Measurements from ENCODE around the gene CDC40. TPM values are rescaled to one million over a fixed set of nuclear protein-coding genes. Genes with fewer than 3 reads are reported as not detected.
A peak's percentile ranks its signal among the peaks of the same experiment; 100 is the strongest.

Gene CDC40
- polyA plus RNA-seq, 1 of the 3 experiments (the other 2 are of a cell fraction) = 7.4 TPM

- 97% methylated on average over 2 of the region's 2 CpGs for WGBS (ENCODE audit: low lambda C conversion rate)
- Histone ChIP-seq H3K9ac (no peak overlapping the region), H3K9me3 (no peaks in the 10 kb centered on the region), H3K9me2 (no peaks in the 10 kb centered on the region), H3K79me2 (ENCODE audit: insufficient read depth) (peaks cover 93% of the 10 kb centered on the region), H3K4me1 (ENCODE audit: control insufficient read depth in 1 of 2, insufficient read depth in 2 of 2, low read depth in 1 of 2, low read length in 1 of 2) (peaks cover 0 to 15% of the 10 kb centered on the region in 2 experiments; a peak in 3 of 4 replicates), H4K20me1 (ENCODE audit: insufficient read depth) (peaks cover 57% of the 10 kb centered on the region), H3K4me2 (no peak overlapping the region), H3K36me3 (replicated peaks in 1 of 2; ENCODE audit: control insufficient read depth in 1 of 2, insufficient read depth in 2 of 2, low read length in 1 of 2) (peaks cover 0 to 2% of the 10 kb centered on the region in 2 experiments), H2AFZ (ENCODE audit: low read depth) (no peak overlapping the region), H3F3A (replicated peaks; ENCODE audit: insufficient read depth) (no peaks in the 10 kb centered on the region), H3K4me3 (ENCODE audit: low read depth in 2 of 2, low read length in 1 of 2) (no peak overlapping the region), H3K27ac (ENCODE audit: low read depth in 2 of 2, low read length in 1 of 2) (no peak overlapping the region), H3K27me3 (ENCODE audit: insufficient read depth) (no peaks in the 10 kb centered on the region)
- no peak for DNase-seq
- TF ChIP-seq EP300 (IDR thresholded peaks at IDR 0.05; ENCODE audit: borderline replicate concordance in 1 of 2, low read depth in 1 of 2, low read length in 1 of 2) (no peak), RCOR1 (IDR thresholded peaks at IDR 0.05; ENCODE audit: low read length) (no peak), GATA2 (CRISPR knock-in tag; IDR thresholded peaks at IDR 0.05) (no peak), YY1 (IDR thresholded peaks at IDR 0.05; ENCODE audit: low read depth) (no peak), CTCF (IDR thresholded peaks at IDR 0.05) (no peak), RAD21 (IDR thresholded peaks at IDR 0.05; ENCODE audit: low read length) (no peak), TAF1 (IDR thresholded peaks at IDR 0.05; ENCODE audit: borderline replicate concordance, low read depth, low read length) (no peak), NRF1 (IDR thresholded peaks at IDR 0.05; ENCODE audit: low read depth, low read length) (no peak)
- ChIA-PET POLR2A (no interaction called here), CTCF (interaction anchor here (0.9 kb wide), 1 partner anchor 172 kb away, joined by 4 read pairs; no protein-coding TSS in a partner anchor)
These were observed 10.1 kb upstream of the CDC40 start for GRCh38 chr6:110170081-110170480.

GRCh38 chr6:110173506-110174132 is 6.6 kb upstream of the CDC40 start:
- Histone ChIP-seq H2AFZ (ENCODE audit: low read depth) (no peak overlapping the region), H3K27ac (ENCODE audit: low read depth in 2 of 2, low read length in 1 of 2) (peak overlapping the region in 1 of 2 experiments; percentile 78; a peak in 2 of 4 replicates), H3K27me3 (ENCODE audit: insufficient read depth) (no peaks in the 10 kb centered on the region), H3F3A (replicated peaks; ENCODE audit: insufficient read depth) (no peaks in the 10 kb centered on the region), H3K4me1 (ENCODE audit: control insufficient read depth in 1 of 2, insufficient read depth in 2 of 2, low read depth in 1 of 2, low read length in 1 of 2) (peaks cover 0 to 24% of the 10 kb centered on the region in 2 experiments; a peak in 3 of 4 replicates), H3K9me3 (no peaks in the 10 kb centered on the region), H3K9me2 (no peaks in the 10 kb centered on the region; the same call in 1 of the 2 replicates), H3K9ac (no peak overlapping the region), H3K36me3 (replicated peaks in 1 of 2; ENCODE audit: control insufficient read depth in 1 of 2, insufficient read depth in 2 of 2, low read length in 1 of 2) (no peaks in the 10 kb centered on the region), H3K79me2 (ENCODE audit: insufficient read depth) (peaks cover 95% of the 10 kb centered on the region), H3K4me3 (ENCODE audit: low read depth in 2 of 2, low read length in 1 of 2) (no peak overlapping the region; a peak in 1 of 4 replicates), H3K4me2 (no peak overlapping the region), H4K20me1 (ENCODE audit: insufficient read depth) (peaks cover 69% of the 10 kb centered on the region)
- ChIA-PET POLR2A (no interaction called here), CTCF (interaction anchor here (1.6 to 7.3 kb wide), 2 partner anchors 169 to 217 kb away, joined by 4 to 63 read pairs; no protein-coding TSS in a partner anchor)
- 57% methylated on average over 4 of the region's 4 CpGs for WGBS (ENCODE audit: low lambda C conversion rate)
- peak; percentile 22 for DNase-seq
- TF ChIP-seq GATA2 (CRISPR knock-in tag; IDR thresholded peaks at IDR 0.05) (peak; percentile 28; the same call in 1 of the 2 replicates), RAD21 (IDR thresholded peaks at IDR 0.05; ENCODE audit: low read length) (no peak), NFIC (IDR thresholded peaks at IDR 0.05; ENCODE audit: borderline replicate concordance) (no peak), REST (IDR thresholded peaks at IDR 0.05; ENCODE audit: low read depth, low read length) (peak; percentile 92), MAX (IDR thresholded peaks at IDR 0.05; ENCODE audit: low read depth) (no peak), RXRA (IDR thresholded peaks at IDR 0.05; ENCODE audit: borderline replicate concordance, low read depth) (no peak), ZBTB33 (IDR thresholded peaks at IDR 0.05; ENCODE audit: borderline replicate concordance, low read depth) (no peak)

Data from SK-N-SH (cell line).